ENCODE measurements around the gene SWI5. TPM values are rescaled to one million over a fixed set of nuclear protein-coding genes. Genes with fewer than 3 reads are reported as not detected.

SWI5 gene
- total RNA-seq, 1 experiment from 2014 or later: 18.0 TPM

DNA sequence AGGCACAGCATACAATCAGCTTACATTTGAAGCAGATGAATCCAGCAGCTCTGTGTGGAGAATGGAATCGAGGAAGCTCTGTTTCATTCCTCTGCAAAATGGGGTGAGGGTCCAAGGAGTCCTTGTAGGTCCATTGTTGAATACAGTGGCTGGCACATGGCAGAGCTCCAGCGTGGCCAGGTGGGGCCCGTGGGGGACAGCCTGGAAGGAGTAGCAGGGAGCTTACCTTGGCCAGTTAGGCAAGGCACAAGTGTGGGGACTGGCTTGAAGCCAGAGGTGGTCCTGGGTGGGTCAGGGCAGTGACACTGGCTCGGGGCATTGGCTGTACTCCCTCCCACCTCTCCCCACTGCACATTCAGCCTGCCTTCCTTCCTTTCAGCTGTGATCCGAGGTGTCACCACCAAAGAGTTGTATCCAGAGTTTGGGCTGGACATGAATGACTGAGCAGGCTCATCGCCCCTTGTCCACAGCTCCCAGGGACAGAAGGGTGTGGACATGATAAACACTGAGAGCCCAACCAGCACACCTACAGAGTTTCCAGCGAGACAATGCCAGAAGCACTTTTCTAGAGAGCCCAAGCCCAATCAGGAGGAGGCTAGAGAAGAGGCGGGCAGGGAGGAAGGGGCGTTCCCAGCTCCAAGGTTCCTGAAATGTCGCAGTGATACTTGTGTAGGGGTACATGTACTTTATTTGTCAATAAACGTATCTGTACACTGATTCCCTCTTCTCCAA lies 12.4 kb downstream of the SWI5 start:
- no TSS peak for BruUV-seq (replicated peaks)
- Histone ChIP-seq H3K27me3 (replicated peaks; ENCODE audit: control insufficient read depth, insufficient read depth, low read length) (no peaks in the 10 kb centered on the region), H3K36me3 (ENCODE audit: control insufficient read depth, insufficient read depth, low read length) (no peaks in the 10 kb centered on the region), H3K9me3 (no peaks in the 10 kb centered on the region), H3K4me3 (ENCODE audit: low read depth, low read length) (no peak overlapping the region), H3K4me1 (no peaks in the 10 kb centered on the region)
- no peak for DNase-seq
- Mint-ChIP-seq H3K36me3 (ENCODE audit: insufficient read depth, unreplicated experiment) (peaks cover 13% of the 10 kb centered on the region), H3K27ac (ENCODE audit: unreplicated experiment) (no peak overlapping the region), H3K4me3 (ENCODE audit: unreplicated experiment) (no peak overlapping the region), H3K4me1 (ENCODE audit: low read depth, unreplicated experiment) (no peaks in the 10 kb centered on the region), H3K9me3 (ENCODE audit: unreplicated experiment) (no peaks in the 10 kb centered on the region), H3K27me3 (ENCODE audit: insufficient read depth, unreplicated experiment) (no peaks in the 10 kb centered on the region)
- CTCF ChIA-PET: interaction anchor here (0.6 to 0.9 kb wide), 2 partner anchors 38 to 83 kb away, joined by 3 to 4 read pairs; partner anchors contain the start of gene URM1
- TF ChIP-seq CTCF (IDR thresholded peaks at IDR 0.05; ENCODE audit: insufficient read depth in 1 of 2, low read depth in 1 of 2, low read length in 1 of 2, severe bottlenecking in 1 of 2, unreplicated experiment in 1 of 2): no peak
- POLR2A ChIA-PET: no interaction called here
- intact Hi-C loops (cut with micrococcal nuclease; ENCODE audit: unreplicated experiment): no loop called here

- Mint-ChIP-seq H3K36me3 (ENCODE audit: insufficient read depth, unreplicated experiment) (peaks cover 6% of the 10 kb centered on the region), H3K4me1 (ENCODE audit: low read depth, unreplicated experiment) (peaks cover 6% of the 10 kb centered on the region), H3K27ac (ENCODE audit: unreplicated experiment) (no peak overlapping the region), H3K9me3 (ENCODE audit: unreplicated experiment) (no peaks in the 10 kb centered on the region), H3K4me3 (ENCODE audit: unreplicated experiment) (no peak overlapping the region), H3K27me3 (ENCODE audit: insufficient read depth, unreplicated experiment) (no peaks in the 10 kb centered on the region)
- Histone ChIP-seq H3K4me3 (ENCODE audit: low read depth, low read length) (no peak overlapping the region), H3K27me3 (replicated peaks; ENCODE audit: control insufficient read depth, insufficient read depth, low read length) (no peaks in the 10 kb centered on the region), H3K9me3 (no peaks in the 10 kb centered on the region), H3K36me3 (ENCODE audit: control insufficient read depth, insufficient read depth, low read length) (no peaks in the 10 kb centered on the region), H3K4me1 (peaks cover 17% of the 10 kb centered on the region)
- CTCF ChIA-PET: interaction anchor here (1.1 to 1.3 kb wide), 2 partner anchors 16 to 42 kb away, joined by 3 to 5 read pairs; partner anchors contain the start of genes GOLGA2 and SWI5
- intact Hi-C loops (cut with micrococcal nuclease; ENCODE audit: unreplicated experiment): no loop called here
- no TSS peak for BruUV-seq (replicated peaks)
- DNase-seq: no peak
- no peak for TF ChIP-seq CTCF (IDR thresholded peaks at IDR 0.05; ENCODE audit: insufficient read depth in 1 of 2, low read depth in 1 of 2, low read length in 1 of 2, severe bottlenecking in 1 of 2, unreplicated experiment in 1 of 2)
- POLR2A ChIA-PET: no interaction called here
These were observed 15.9 kb downstream of the SWI5 start for GRCh38 chr9:128292009-128292408.

- H3K27me3 ChIP-seq (replicated peaks; ENCODE audit: control insufficient read depth, insufficient read depth, low read length): no peaks in the 10 kb centered on the region
- H3K4me3 Mint-ChIP-seq (ENCODE audit: unreplicated experiment): no peak overlapping the region
- H3K9me3 Mint-ChIP-seq (ENCODE audit: unreplicated experiment): no peaks in the 10 kb centered on the region
- POLR2A ChIA-PET: no interaction called here
- H3K27me3 Mint-ChIP-seq (ENCODE audit: insufficient read depth, unreplicated experiment): no peaks in the 10 kb centered on the region
- no peak for TF ChIP-seq CTCF (IDR thresholded peaks at IDR 0.05; ENCODE audit: insufficient read depth in 1 of 2, low read depth in 1 of 2, low read length in 1 of 2, severe bottlenecking in 1 of 2, unreplicated experiment in 1 of 2)
- H3K36me3 ChIP-seq (ENCODE audit: control insufficient read depth, insufficient read depth, low read length): no peaks in the 10 kb centered on the region
- H3K4me1 ChIP-seq: peaks cover 23% of the 10 kb centered on the region
- intact Hi-C loops (cut with micrococcal nuclease; ENCODE audit: unreplicated experiment): no loop called here
- no peak for DNase-seq
- CTCF ChIA-PET: no interaction called here
- no peak overlapping the region for H3K27ac Mint-ChIP-seq (ENCODE audit: unreplicated experiment)
- no peaks in the 10 kb centered on the region for H3K9me3 ChIP-seq
- H3K36me3 Mint-ChIP-seq (ENCODE audit: insufficient read depth, unreplicated experiment): peaks cover 6% of the 10 kb centered on the region
- BruUV-seq (replicated peaks): no TSS peak
- peaks cover 6% of the 10 kb centered on the region for H3K4me1 Mint-ChIP-seq (ENCODE audit: low read depth, unreplicated experiment)
- no peak overlapping the region for H3K4me3 ChIP-seq (ENCODE audit: low read depth, low read length)
These were observed 17.0 kb downstream of the SWI5 start for GRCh38 chr9:128293091-128293490.
